Epithelial cell of proximal tubule (primary cell): ENCODE measurements around the gene PER3. TPM values are rescaled to one million over a fixed set of nuclear protein-coding genes. Genes with fewer than 3 reads are reported as not detected.

Experiments
- DNase-seq: peaks from one replicate; pipeline ENCODE4 v3.0.0-alpha.2; 2011; ENCODE audit warnings: low read depth
- H3K4me3 ChIP-seq: 2 replicates; pipeline ENCODE4 v1.5.1; 2011; ENCODE audit warnings: low read depth, mild to moderate bottlenecking, low read length
- total RNA-seq: library from RNA; depleted of rRNA; stranded (reverse); fragments of >200 nt; gene quantifications from 2 replicates; pipeline ENCODE4 v1.2.3, GENCODE V29; 2015
- TF ChIP-seq, protein P1 (sequence below): conservative IDR thresholded peaks from 2 replicates; pipeline ENCODE4 v1.5.1; 2012; ENCODE audit warnings: low read depth, mild to moderate bottlenecking, low read length

The PER3 gene
- total RNA-seq, 1 donor from 2014 or later, result 2.5 TPM

DNA sequence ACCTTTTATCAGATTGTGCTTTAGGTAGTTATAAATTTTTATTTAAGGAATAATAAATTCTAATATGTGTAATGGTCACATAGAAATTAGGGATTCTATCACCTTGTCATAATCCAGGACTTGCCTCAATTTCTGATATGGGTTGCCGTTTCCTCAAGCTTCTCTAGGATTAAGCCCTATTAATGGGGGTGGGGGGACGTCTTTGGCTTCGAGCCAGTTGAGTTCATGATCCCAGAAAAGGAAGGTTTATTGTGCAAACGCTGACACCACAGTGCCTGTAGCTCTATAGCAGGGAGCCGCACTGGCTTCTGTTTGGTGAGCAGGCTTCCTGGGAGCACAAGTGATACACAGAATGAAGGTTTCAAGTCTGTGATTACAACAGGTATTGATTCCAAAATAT is 35.0 kb upstream of the PER3 start:
- TF ChIP-seq, protein P1, sequence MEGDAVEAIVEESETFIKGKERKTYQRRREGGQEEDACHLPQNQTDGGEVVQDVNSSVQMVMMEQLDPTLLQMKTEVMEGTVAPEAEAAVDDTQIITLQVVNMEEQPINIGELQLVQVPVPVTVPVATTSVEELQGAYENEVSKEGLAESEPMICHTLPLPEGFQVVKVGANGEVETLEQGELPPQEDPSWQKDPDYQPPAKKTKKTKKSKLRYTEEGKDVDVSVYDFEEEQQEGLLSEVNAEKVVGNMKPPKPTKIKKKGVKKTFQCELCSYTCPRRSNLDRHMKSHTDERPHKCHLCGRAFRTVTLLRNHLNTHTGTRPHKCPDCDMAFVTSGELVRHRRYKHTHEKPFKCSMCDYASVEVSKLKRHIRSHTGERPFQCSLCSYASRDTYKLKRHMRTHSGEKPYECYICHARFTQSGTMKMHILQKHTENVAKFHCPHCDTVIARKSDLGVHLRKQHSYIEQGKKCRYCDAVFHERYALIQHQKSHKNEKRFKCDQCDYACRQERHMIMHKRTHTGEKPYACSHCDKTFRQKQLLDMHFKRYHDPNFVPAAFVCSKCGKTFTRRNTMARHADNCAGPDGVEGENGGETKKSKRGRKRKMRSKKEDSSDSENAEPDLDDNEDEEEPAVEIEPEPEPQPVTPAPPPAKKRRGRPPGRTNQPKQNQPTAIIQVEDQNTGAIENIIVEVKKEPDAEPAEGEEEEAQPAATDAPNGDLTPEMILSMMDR, result no peak
- DNase-seq, result no peak
- H3K4me3 ChIP-seq, result no peak overlapping the region

DNA sequence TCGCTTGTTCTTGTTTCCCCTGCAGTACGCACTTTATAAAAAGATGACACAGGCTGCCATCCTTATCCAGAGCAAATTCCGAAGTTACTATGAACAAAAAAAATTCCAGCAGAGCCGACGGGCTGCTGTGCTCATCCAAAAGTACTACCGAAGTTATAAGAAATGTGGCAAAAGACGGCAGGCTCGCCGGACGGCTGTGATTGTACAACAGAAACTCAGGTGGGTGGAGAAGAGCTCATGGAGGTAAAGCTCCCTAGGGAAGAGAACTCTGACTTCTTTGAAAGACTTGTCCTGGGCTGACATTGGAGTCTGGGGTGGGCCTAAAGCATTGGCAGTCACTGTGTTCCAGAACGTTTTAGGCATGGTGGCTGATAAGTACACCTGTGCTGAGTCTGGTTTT is 32.9 kb upstream of the PER3 start:
- TF ChIP-seq, protein P1, result no peak
- DNase-seq, result no peak
- H3K4me3 ChIP-seq, result no peak overlapping the region

DNA sequence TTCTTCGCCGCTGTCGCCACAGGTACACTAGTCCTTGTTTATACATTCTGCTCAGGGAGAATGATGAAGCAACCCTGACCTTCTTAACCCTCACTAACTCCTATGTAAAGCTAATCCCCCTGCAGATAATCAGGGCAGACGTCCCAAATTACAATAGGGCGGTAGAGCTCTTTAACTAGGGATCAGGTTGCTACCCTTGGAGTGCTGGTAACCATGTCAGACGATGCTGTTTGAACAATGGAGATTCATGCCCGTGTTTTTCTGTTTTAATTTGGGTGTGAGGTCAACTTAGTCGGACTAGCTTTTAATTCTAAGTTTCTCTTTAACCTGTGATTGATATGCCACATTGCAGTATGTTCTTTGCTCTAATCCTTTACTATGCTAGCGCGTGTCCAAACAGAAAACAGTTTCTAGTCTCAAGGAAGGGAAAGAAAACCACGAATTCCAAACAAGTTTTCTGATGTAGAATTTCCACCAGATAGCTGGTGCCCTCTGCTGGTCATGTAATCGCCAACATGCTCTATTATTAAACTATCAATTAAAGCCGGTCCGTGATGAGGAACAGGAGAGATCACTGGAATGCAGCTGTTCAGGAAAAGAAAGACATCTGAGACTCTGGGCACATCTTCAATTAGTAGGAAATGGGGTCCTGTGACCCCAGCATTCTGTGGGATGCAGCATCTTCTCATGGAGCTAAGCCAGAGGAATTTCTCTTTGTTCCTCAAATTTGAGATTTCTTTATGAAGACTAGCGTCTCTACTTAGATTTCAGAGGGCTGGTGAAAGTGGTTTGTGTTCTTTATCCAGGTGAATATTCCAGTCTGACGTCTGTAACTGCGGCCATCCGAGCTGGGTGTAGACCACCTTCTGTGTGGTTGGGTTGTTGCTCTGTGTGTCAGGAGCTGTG is 31.3 kb upstream of the PER3 start:
- peak overlapping the region; percentile 48 for H3K4me3 ChIP-seq
- TF ChIP-seq, protein P1, result peak; percentile 83
- DNase-seq, result no peak

DNA sequence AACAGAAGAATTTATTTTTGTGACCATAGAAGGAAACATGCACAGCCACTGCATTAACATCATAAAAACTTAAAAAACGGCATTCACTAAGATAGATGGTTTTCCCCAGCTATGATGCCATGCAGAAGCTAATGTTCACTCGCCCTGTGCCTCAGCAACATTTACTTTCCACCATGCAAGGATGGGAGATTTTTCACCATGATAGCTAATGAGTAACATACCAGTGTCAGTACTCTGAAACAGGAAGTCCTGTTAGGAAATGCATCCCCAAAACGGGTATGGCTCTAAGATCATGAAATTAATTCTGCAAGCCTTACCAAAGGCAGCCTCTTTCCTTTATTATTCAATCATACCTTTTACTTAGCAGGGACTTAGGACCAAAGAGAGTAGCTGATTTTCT is 30.4 kb upstream of the PER3 start:
- no peak for DNase-seq
- TF ChIP-seq, protein P1, result no peak
- no peak overlapping the region for H3K4me3 ChIP-seq

DNA sequence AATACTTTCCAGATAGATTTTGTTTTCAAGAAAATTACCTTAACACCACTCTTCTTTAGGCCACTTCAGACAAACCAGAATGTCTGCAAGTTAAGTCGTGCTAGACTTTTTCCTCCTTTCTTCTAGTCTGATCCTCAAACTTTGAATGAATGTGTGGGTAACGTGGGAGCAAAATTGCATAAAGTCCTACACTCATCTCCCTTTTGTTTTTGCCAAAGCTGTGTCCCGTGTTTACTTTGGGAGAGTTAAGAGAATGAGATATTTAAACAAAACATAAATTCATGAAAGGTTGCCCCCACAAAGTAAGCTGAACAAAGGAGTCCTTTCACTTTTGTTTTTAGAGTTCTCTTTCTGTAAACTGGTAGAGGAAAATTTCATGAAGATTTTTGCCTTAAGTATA is 29.9 kb upstream of the PER3 start:
- no peak overlapping the region for H3K4me3 ChIP-seq
- no peak for DNase-seq
- TF ChIP-seq, protein P1, result no peak

DNA sequence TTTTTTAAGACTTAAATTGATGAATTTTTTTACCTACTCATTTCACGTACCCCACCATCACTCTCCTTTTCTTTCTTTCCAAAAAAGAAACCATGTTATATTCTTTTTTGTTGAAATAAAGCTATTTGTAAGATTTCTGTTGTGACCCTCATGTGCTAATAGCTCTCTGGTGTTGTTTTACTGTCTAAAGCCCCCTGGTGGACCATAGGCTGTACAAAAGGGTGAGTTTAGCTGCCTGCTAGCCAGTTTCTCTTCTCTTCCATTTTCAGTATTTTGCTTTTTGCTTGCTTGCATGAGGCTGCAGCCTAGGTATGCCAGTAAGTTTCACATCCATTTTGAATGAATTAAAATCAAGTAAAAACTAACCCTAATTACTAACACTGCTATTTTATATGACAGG is 28.6 kb upstream of the PER3 start:
- no peak overlapping the region for H3K4me3 ChIP-seq
- TF ChIP-seq, protein P1, result peak; percentile 33
- DNase-seq, result no peak

DNA sequence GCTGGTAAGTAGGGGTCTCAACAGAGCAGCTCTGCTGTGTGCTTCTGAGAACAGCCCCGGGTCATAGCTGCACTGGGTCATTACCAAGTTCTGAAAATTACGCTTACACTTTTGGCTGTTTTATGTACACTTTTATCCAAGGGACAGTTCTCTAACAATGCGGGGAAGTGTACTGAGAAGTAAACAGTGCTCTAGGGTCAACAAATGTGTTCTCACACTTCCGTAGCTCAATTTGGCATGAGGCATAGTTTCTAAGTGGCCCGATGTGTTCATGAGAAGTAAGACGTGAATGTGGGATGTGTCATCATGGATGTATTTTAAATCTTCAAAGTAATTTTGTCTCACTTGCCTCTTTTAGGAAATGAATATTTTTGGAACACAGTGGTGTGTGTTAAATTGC is 23.8 kb upstream of the PER3 start:
- no peak for DNase-seq
- H3K4me3 ChIP-seq, result no peak overlapping the region
- TF ChIP-seq, protein P1, result no peak
